Keratinocyte (primary cell): ENCODE measurements around the gene DRG2. TPM values are rescaled to one million over a fixed set of nuclear protein-coding genes. Genes with fewer than 3 reads are reported as not detected.

ENCODE experiments used
- DNase-seq: peaks from one replicate; pipeline ENCODE4 v3.0.0-alpha.2; 2011; ENCODE audit warnings: low read depth, missing footprints, low spot score
- FAIRE-seq: peaks from 2 replicates; lab custom pipeline; 2011; peaks lifted over from hg19 to GRCh38; lab: Jason Lieb, UNC
- H2AFZ ChIP-seq: 2 replicates; pipeline ENCODE4 v1.6.0; 2012; ENCODE audit warnings: low read length, control low read depth, inconsistent platforms; ENCODE audit not compliant: control insufficient read depth
- H3K27ac ChIP-seq: 2 replicates; pipeline ENCODE4 v1.5.1; 2011; ENCODE audit warnings: low read length; ENCODE audit not compliant: control insufficient read depth, insufficient read depth
- H3K27me3 ChIP-seq: 3 replicates; pipeline ENCODE4 v1.6.0; 2011; ENCODE audit warnings: low read length; ENCODE audit not compliant: control insufficient read depth, insufficient read depth; ENCODE audit errors: extremely low read depth
- H3K36me3 ChIP-seq, 2 experiments: 2 replicates in 1 of 2; 3 replicates in 1 of 2; pipeline ENCODE4 v1.5.1; 2011; ENCODE audit warnings: low read length in 2 of 2, mild to moderate bottlenecking in 1 of 2; ENCODE audit not compliant: control insufficient read depth in 2 of 2, insufficient read depth in 2 of 2; ENCODE audit errors: extremely low read depth in 1 of 2
- H3K4me1 ChIP-seq: 3 replicates; pipeline ENCODE4 v1.5.1; 2011; ENCODE audit warnings: low read length; ENCODE audit not compliant: control insufficient read depth, insufficient read depth; ENCODE audit errors: extremely low read depth
- H3K4me2 ChIP-seq: 3 replicates; pipeline ENCODE4 v1.6.0; 2011; ENCODE audit warnings: low read depth, low read length; ENCODE audit not compliant: control insufficient read depth, insufficient read depth; ENCODE audit errors: extremely low read depth
- H3K4me3 ChIP-seq, 3 experiments: fragments of 200-600 bp in 1 of 3; sonication (generic) in 1 of 3; 2 replicates in 2 of 3; 3 replicates in 1 of 3; pipeline ENCODE4 v1.5.1; 2011 to 2016; ENCODE audit warnings: low read length in 3 of 3, mild to moderate bottlenecking in 3 of 3, control low read depth in 2 of 3, inconsistent platforms in 1 of 3, low read depth in 1 of 3, mixed read lengths in 1 of 3, mixed run types in 1 of 3, moderate library complexity in 1 of 3; ENCODE audit not compliant: control insufficient read depth in 2 of 3, insufficient read depth in 2 of 3; ENCODE audit errors: extremely low read depth in 1 of 3
- H3K79me2 ChIP-seq: 2 replicates; pipeline ENCODE4 v1.6.0; 2012; ENCODE audit warnings: low read length; ENCODE audit not compliant: control insufficient read depth, insufficient read depth
- H3K9ac ChIP-seq: 3 replicates; pipeline ENCODE4 v1.6.0; 2011; ENCODE audit warnings: low read length; ENCODE audit not compliant: control insufficient read depth, insufficient read depth; ENCODE audit errors: extremely low read depth
- H3K9me1 ChIP-seq: 3 replicates; pipeline ENCODE4 v1.6.0; 2011; ENCODE audit warnings: low read length; ENCODE audit not compliant: control insufficient read depth, insufficient read depth; ENCODE audit errors: extremely low read depth
- H3K9me3 ChIP-seq: 2 replicates; pipeline ENCODE4 v1.5.1; 2012; ENCODE audit warnings: low read depth, low read length; ENCODE audit not compliant: control insufficient read depth
- H4K20me1 ChIP-seq: 3 replicates; pipeline ENCODE4 v1.6.0; 2011; ENCODE audit warnings: low read length; ENCODE audit not compliant: control insufficient read depth, insufficient read depth; ENCODE audit errors: extremely low read depth
- CTCF ChIP-seq, 3 experiments: IDR thresholded peaks in 1 of 3; conservative IDR thresholded peaks in 1 of 3; optimal IDR thresholded peaks in 1 of 3; 2 replicates in 2 of 3; 3 replicates in 1 of 3; pipeline versions ENCODE3 to v1.5.1; 2011; ENCODE audit warnings: low read length in 3 of 3, mild to moderate bottlenecking in 3 of 3, moderate library complexity in 2 of 3, control low read depth in 1 of 3, inconsistent platforms in 1 of 3; ENCODE audit not compliant: insufficient read depth in 2 of 3; ENCODE audit errors: extremely low read depth in 1 of 3
- EZH2 ChIP-seq: IDR thresholded peaks from one replicate; pipeline ENCODE4 v1.6.1; 2012; ENCODE audit warnings: inconsistent platforms, mild to moderate bottlenecking, low read length, moderate library complexity
- dilution Hi-C: fragments of 300-500 bp; cut with MboI; formaldehyde crosslinking; loops from one replicate; pipeline ENCODE4 v1.7.0; 2020; ENCODE audit warnings: low sequenced_read_pairs; ENCODE audit not compliant: extremely low pct_ligation_motif_present
- polyA plus RNA-seq, 5 experiments: library from polyadenylated mRNA; depleted of rRNA in 3 of 5; stranded (reverse) in 3 of 5; stranded (forward) in 1 of 5; unstranded in 1 of 5; fragments of >200 nt; gene quantifications; 1 replicate in 1 of 5; 2 replicates in 3 of 5; 3 replicates in 1 of 5; pipeline versions ENCODE4 v1.2.1 to v1.2.3, GENCODE V29; 2011 to 2012; ENCODE audit warnings: missing spikeins in 2 of 5, low read depth in 1 of 5, low replicate concordance in 1 of 5

Gene DRG2
- polyA plus RNA-seq, 1 donor (not counting 4 experiments of a cell fraction or from before 2014, with no cell fraction given) = 36.4 TPM

- dilution Hi-C loops = no loop called here
- Histone ChIP-seq H2AFZ (no peak overlapping the region), H3K4me3 (no peak overlapping the region), H3K27ac (no peak overlapping the region), H3K4me1 (no peaks in the 10 kb centered on the region), H3K9me1 (no peaks in the 10 kb centered on the region), H3K27me3 (peaks cover 8% of the 10 kb centered on the region), H3K4me2 (no peak overlapping the region), H3K79me2 (no peaks in the 10 kb centered on the region), H3K9ac (no peak overlapping the region), H3K36me3 (no peaks in the 10 kb centered on the region), H4K20me1 (no peaks in the 10 kb centered on the region), H3K9me3 (no peaks in the 10 kb centered on the region)
- no peak for FAIRE-seq
- TF ChIP-seq EZH2 (no peak), CTCF (optimal IDR thresholded peaks at IDR 0.05 in 1 of 3, IDR thresholded peaks at IDR 0.05 in 1 of 3, conservative IDR thresholded peaks at IDR 0.05 in 1 of 3; ENCODE audit: extremely low read depth in 1 of 3, insufficient read depth in 2 of 3, low read length in 3 of 3) (no peak)
- DNase-seq = no peak
These were observed 48.6 kb downstream of the DRG2 start for GRCh38 chr17:18136357-18136756.

- TF ChIP-seq CTCF (optimal IDR thresholded peaks at IDR 0.05 in 1 of 3, IDR thresholded peaks at IDR 0.05 in 1 of 3, conservative IDR thresholded peaks at IDR 0.05 in 1 of 3; ENCODE audit: extremely low read depth in 1 of 3, insufficient read depth in 2 of 3, low read length in 3 of 3) (no peak), EZH2 (no peak)
- FAIRE-seq (no peak), DNase-seq (no peak)
- no peaks in the 10 kb centered on the region for H3K79me2 ChIP-seq
- H3K4me1 ChIP-seq = no peaks in the 10 kb centered on the region
- H3K9me3 ChIP-seq = no peaks in the 10 kb centered on the region
- dilution Hi-C loops = no loop called here
- no peaks in the 10 kb centered on the region for H3K36me3 ChIP-seq
- no peak overlapping the region for H3K4me3 ChIP-seq
- no peak overlapping the region for H3K4me2 ChIP-seq
- no peaks in the 10 kb centered on the region for H3K9me1 ChIP-seq
- no peaks in the 10 kb centered on the region for H4K20me1 ChIP-seq
- peaks cover 8% of the 10 kb centered on the region for H3K27me3 ChIP-seq
- no peak overlapping the region for H3K27ac ChIP-seq
- no peak overlapping the region for H2AFZ ChIP-seq
- no peak overlapping the region for H3K9ac ChIP-seq
These were observed 50.5 kb downstream of the DRG2 start for GRCh38 chr17:18138065-18138749.
